BE2C (cell line): Measurements from ENCODE around the gene KCTD5. TPM values are rescaled to one million over a fixed set of nuclear protein-coding genes. Genes with fewer than 3 reads are reported as not detected.
"Not testable (repeated sequence)": the region's sequence is repeated elsewhere in the genome, so short reads cannot be mapped to it uniquely, and the experiment has no call there.

Experiments used
- DNase-seq: peaks from one replicate; pipeline ENCODE4 v3.0.0-alpha.2; 2020
- H3K27me3 ChIP-seq: fragments of 250-450 bp; sonication (Bioruptor Pico); 2 replicates; pipeline ENCODE4 v1.5.1; 2020; ENCODE audit warnings: mild to moderate bottlenecking
- H3K36me3 ChIP-seq: fragments of 250-450 bp; sonication (Bioruptor Pico); 2 replicates; pipeline ENCODE4 v1.5.1; 2020; ENCODE audit warnings: mild to moderate bottlenecking
- H3K4me1 ChIP-seq: fragments of 250-450 bp; sonication (Bioruptor Pico); 2 replicates; pipeline ENCODE4 v1.5.1; 2020
- H3K4me3 ChIP-seq: 2 replicates; pipeline ENCODE4 v1.5.1; 2011; ENCODE audit warnings: low read depth, low read length
- H3K9me3 ChIP-seq: fragments of 250-450 bp; sonication (Bioruptor Pico); 2 replicates; pipeline ENCODE4 v1.5.1; 2020
- polyA plus RNA-seq: library from polyadenylated mRNA; unstranded; fragments of >200 nt; gene quantifications from one replicate; pipeline ENCODE4 v1.2.1, GENCODE V29; 2012; ENCODE audit warnings: low read depth, missing spikeins; ENCODE audit not compliant: insufficient read length, insufficient read depth
- TF ChIP-seq, protein P1 (sequence below): IDR thresholded peaks from 2 replicates; pipeline ENCODE4 v1.5.1; 2012; ENCODE audit warnings: mild to moderate bottlenecking, low read depth, low read length

KCTD5 gene, protein sequence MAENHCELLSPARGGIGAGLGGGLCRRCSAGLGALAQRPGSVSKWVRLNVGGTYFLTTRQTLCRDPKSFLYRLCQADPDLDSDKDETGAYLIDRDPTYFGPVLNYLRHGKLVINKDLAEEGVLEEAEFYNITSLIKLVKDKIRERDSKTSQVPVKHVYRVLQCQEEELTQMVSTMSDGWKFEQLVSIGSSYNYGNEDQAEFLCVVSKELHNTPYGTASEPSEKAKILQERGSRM
- polyA plus RNA-seq = 106 TPM

DNA sequence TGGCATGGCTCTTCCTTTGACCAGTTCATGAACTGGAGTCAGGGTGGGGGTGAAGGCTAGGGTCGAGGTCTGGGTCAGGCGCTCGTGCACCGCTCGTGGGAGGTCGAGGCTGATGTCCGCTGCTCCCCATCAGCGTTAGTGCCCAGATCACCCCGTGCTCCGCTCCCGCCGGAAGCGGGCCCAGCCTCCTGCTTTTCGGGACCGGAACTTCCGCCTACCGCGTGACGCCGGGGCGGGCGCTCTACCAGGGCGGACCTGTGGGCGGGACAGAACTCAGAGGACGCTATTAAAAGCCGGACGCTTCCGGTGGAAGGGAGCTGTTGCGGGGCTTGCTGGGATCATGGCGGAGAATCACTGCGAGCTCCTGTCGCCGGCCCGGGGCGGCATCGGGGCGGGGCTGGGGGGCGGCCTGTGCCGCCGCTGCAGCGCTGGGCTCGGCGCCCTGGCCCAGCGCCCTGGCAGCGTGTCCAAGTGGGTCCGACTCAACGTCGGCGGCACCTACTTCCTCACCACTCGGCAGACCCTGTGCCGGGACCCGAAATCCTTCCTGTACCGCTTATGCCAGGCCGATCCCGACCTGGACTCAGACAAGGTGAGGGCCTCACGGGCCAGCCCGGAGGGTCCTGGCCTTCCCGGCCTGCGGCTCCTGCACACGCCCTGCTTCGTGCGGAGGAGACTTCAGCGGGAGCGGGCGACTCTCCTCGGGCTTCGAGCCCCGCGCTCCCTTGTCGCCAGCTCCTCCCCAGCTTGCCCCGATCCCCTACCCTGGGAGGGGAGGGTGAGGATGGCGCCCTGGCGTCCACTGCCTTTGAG lies at the start of gene KCTD5:
Gene KCTD5 (plus strand): TSS at position 315 of the 813 bp plus-strand sequence. CDS start 26 bp downstream, at position 341.
- H3K36me3 ChIP-seq = peaks cover 3% of the 10 kb centered on the region; the same call in 1 of the 2 replicates
- DNase-seq = peak; percentile 99
- H3K9me3 ChIP-seq = no peaks in the 10 kb centered on the region
- H3K4me3 ChIP-seq = peak within 1 kb of the TSS; percentile 100
- TF ChIP-seq, protein P1, sequence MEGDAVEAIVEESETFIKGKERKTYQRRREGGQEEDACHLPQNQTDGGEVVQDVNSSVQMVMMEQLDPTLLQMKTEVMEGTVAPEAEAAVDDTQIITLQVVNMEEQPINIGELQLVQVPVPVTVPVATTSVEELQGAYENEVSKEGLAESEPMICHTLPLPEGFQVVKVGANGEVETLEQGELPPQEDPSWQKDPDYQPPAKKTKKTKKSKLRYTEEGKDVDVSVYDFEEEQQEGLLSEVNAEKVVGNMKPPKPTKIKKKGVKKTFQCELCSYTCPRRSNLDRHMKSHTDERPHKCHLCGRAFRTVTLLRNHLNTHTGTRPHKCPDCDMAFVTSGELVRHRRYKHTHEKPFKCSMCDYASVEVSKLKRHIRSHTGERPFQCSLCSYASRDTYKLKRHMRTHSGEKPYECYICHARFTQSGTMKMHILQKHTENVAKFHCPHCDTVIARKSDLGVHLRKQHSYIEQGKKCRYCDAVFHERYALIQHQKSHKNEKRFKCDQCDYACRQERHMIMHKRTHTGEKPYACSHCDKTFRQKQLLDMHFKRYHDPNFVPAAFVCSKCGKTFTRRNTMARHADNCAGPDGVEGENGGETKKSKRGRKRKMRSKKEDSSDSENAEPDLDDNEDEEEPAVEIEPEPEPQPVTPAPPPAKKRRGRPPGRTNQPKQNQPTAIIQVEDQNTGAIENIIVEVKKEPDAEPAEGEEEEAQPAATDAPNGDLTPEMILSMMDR = no peak
- H3K4me1 ChIP-seq = peaks cover 10% of the 10 kb centered on the region
- no peaks in the 10 kb centered on the region for H3K27me3 ChIP-seq

DNA sequence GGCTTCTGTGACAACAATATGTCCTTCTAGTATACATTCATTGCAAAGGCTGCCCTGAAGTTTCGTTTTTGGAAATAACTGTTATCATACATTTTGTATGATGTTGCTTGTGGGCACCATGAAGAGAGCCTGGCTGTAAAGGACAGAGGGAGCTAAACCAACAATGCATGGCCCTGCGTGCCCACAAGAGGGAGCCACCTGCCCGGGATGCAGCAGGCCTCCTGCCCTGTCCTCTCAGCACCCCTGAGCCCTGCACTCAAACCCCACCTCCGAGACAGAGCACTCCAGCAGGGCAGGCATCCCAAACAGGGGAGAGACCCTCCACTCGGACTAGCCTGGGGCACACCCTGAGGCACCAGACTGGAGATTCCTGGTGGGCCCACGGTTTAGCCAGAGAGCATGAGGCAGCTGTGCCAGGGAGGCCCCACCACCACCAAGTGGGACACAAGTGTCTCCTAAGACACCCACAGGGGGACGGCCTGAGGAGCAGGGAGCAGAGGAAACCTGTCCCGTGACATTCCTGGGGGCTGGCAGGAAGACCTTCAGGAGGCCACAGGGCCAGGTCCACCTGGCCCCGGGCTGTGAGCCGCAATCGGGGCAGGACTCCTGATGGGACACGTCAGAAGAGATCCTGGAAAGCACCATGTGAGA lies 43.1 kb upstream of the KCTD5 start:
- not testable (repeated sequence) for H3K9me3 ChIP-seq, H3K4me3 ChIP-seq, H3K36me3 ChIP-seq, H3K27me3 ChIP-seq, H3K4me1 ChIP-seq
- peak; percentile 75 for DNase-seq
- TF ChIP-seq, protein P1 = peak; percentile 27

DNA sequence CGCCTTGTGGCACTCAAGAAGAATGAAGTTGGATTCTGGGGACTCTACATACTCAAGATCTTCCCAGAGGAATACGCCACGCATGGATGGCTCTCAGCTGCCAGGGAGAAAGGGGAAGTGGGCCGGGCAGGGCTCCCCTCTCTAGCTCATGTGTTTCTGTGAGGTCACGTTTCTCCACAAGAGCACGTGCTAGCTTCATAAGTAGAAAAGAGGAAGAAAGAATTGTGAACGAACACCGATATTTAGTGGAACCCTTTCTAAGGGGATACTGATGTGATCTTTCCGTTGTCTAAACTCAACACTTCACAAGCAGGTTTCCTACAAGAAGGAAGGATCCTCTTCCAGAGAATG lies 42.6 kb upstream of the KCTD5 start:
- not testable (repeated sequence) for DNase-seq, H3K4me1 ChIP-seq, H3K9me3 ChIP-seq

DNA sequence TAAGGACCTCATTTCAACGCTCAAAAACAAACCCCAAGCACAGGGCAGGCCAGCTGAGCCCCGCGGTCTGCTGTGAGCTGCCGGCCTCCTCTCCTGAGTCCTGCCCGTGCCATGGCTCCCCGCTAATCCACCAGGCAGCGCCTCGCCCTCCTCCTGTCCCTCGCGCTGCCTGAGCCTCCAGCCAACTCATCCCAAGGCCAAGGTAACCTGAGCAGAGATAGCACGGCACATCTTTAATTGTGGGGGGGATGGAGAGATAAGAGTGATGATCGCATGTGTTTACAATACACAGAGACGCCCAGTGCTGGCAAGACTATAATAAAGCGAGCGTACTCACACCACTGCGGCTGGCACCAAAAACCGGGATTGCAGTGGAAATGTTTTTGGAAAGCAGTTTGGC lies 39.8 kb upstream of the KCTD5 start:
- not testable (repeated sequence) for H3K9me3 ChIP-seq, H3K27me3 ChIP-seq, H3K4me3 ChIP-seq, DNase-seq, H3K4me1 ChIP-seq, H3K36me3 ChIP-seq

More for the DNA sequence above, 42.6 kb upstream of the KCTD5 start:
- not testable (repeated sequence) for H3K27me3 ChIP-seq, H3K36me3 ChIP-seq, H3K4me3 ChIP-seq

DNA sequence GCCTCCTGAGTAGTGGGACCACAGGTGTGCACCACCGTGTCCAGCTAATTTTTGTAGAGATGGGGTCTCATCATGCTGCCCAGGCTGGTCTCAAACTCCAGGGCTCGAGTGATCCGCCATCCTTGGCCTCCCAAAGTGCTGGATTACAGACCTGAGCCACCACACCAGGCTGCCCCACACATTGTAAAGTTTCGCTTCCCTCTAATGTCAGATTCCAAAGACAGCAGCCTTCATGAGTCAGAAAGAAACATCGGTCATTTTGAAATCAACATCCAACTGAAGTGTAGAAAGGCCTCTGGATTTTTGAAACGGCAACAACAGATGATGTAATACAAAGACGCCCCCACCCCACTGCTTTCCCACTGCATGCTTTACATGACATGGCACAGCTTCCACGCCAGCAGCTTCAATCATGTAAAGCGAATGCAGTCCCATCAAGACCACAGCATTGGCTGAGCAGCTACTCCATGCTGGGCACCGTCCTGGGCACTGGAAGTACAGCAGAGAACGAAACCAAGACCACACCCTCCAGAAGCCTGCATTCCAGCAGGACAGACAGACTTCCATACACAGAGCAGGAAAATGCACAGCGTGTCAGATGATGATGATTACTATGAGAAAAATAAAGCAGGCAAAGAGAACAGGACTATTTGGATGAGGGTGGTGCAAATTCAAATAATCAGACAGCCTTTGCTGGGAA lies 37.4 kb upstream of the KCTD5 start:
- not testable (repeated sequence) for DNase-seq, H3K4me1 ChIP-seq, H3K27me3 ChIP-seq, H3K9me3 ChIP-seq, H3K36me3 ChIP-seq, H3K4me3 ChIP-seq

DNA sequence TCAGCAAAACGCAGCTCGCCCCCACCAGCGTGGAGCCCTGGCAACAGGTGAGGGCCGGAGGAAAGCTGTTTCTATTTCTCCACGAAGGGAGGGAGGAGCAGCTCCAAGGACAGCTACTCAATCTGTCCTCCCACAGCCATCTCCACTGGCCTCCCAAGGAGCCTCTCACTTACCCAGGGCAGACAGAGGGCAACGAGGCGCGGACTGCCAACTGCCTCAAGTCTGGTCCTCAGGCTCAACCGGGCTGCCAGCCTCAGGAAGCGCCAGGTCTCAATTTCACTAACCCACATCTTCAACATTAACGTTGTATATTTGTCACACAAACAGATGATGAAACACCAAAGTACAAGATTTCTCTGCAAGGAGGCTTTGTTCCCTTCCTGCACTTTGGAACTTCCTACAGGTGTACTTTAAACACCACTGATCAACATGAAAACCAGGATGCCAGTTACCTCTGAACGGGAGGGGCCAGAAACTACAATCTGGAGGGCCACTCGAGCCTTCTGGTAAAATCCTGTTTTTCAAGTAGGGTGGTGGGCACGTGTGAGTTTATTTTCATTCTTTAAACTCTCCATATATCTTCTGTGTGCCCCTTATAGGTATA lies 31.0 kb upstream of the KCTD5 start:
- H3K4me3 ChIP-seq, DNase-seq, H3K36me3 ChIP-seq, H3K27me3 ChIP-seq, H3K9me3 ChIP-seq, H3K4me1 ChIP-seq: not testable (repeated sequence)

DNA sequence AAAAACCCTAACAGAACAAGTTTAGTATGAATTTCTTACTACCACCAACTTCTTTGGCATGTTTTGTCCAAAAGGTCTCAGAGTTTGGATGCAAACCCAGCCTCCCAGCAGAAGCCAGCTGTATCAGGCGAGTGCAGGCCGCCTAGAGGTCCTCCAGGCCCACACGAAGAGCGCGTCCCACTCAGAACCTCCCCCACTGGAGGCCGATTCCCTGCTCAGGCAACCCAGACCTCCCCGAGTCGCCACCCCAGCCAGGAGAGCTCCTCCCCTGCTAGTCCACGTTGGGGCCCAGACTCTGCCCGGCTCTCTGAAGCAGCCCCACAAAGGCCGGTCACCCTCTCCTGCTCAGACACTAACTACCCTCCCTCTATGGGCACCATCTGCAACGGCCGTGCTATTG lies 28.4 kb upstream of the KCTD5 start:
- H3K36me3 ChIP-seq, H3K4me1 ChIP-seq, DNase-seq, H3K4me3 ChIP-seq, H3K9me3 ChIP-seq: not testable (repeated sequence)
- peaks cover 11% of the 10 kb centered on the region for H3K27me3 ChIP-seq

DNA sequence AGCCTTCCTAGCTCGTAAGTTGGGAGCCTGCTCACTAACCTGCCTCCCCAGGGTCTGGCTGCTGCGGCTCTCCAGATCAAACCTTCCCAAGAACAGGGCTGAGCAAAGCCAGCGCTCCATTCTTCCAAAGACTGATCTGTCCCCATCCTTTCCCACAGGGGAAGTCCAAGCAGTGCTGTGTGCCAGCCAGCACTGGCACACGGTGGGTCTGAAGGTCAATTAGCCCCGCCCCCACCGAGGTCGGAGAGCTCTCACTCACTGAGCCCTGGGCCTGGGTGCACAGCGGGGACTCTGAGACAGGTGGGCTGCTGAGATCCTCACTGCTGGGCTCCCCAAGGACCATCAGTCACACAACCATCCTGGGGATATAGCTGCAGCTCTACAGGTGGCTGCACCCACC lies 27.4 kb upstream of the KCTD5 start:
- H3K4me1 ChIP-seq, DNase-seq, H3K9me3 ChIP-seq, H3K36me3 ChIP-seq, H3K4me3 ChIP-seq: not testable (repeated sequence)
- H3K27me3 ChIP-seq = peaks cover 11% of the 10 kb centered on the region
